Measurements from ENCODE around the gene SEC16B. TPM values are rescaled to one million over a fixed set of nuclear protein-coding genes. Genes with fewer than 3 reads are reported as not detected.

The SEC16B gene
- total and polyA plus RNA-seq, 11 donors: 1.1 to 3.8 (median 2.3) TPM

- TF ChIP-seq POLR2A (IDR thresholded peaks at IDR 0.05) (no peak), CTCF (IDR thresholded peaks at IDR 0.05) (no peak)
- H3K36me3 ChIP-seq: peaks cover 0 to 11% (median 0%) of the 10 kb centered on the region in 9 donors
- no peaks in the 10 kb centered on the region for H3K27me3 ChIP-seq
- no peak overlapping the region for H3K27ac ChIP-seq
- no peak for DNase-seq
- ATAC-seq: no peak
- intact Hi-C loops (cut with DNase I): no loop called here
- no peaks in the 10 kb centered on the region for H3K9me3 ChIP-seq
- WGBS, 4 donors: 82 to 86% (median 85%) methylated on average over 3 of the region's 3 CpGs
- H3K4me3 ChIP-seq: no peak overlapping the region
- peaks cover 0 to 11% (median 0%) of the 10 kb centered on the region in 12 donors for H3K4me1 ChIP-seq
Observed at GRCh38 chr1:177973585-177973984, 3.7 kb upstream of the SEC16B start.

GRCh38 chr1:177969109-177969508 lies 749 bp downstream of the SEC16B start:
- WGBS, 4 donors: 18 to 64% (median 44%) methylated on average over 5 of the region's 5 CpGs
- Histone ChIP-seq H3K4me3 (no peak overlapping the region), H3K9me3 (no peaks in the 10 kb centered on the region), H3K36me3 (peaks cover 0 to 44% (median 23%) of the 10 kb centered on the region in 9 donors), H3K27me3 (no peaks in the 10 kb centered on the region), H3K27ac (peak overlapping the region in 1 of 12 donors; percentile 35), H3K4me1 (peaks cover 0 to 13% (median 0%) of the 10 kb centered on the region in 12 donors)
- DNase-seq (peak in 1 of 5 donors; percentile 42), ATAC-seq (peak in 2 of 4 donors; percentile 81 to 85)
- TF ChIP-seq POLR2A (IDR thresholded peaks at IDR 0.05): no peak
- intact Hi-C loops (cut with DNase I): loop anchor here in 2 of 10 donors (10.0 kb wide), 2 partner anchors 226 to 316 kb away; no protein-coding TSS in a partner anchor

GRCh38 chr1:177966199-177966598 lies 3.7 kb downstream of the SEC16B start:
- no peak overlapping the region for H3K27ac ChIP-seq
- no peak for ATAC-seq
- no peak for TF ChIP-seq POLR2A (IDR thresholded peaks at IDR 0.05)
- no peak for TF ChIP-seq CTCF (IDR thresholded peaks at IDR 0.05)
- intact Hi-C loops (cut with DNase I): loop anchor here in 2 of 10 donors (10.0 kb wide), 2 partner anchors 229 to 319 kb away; no protein-coding TSS in a partner anchor
- no peak for DNase-seq
- peaks cover 0 to 13% (median 0%) of the 10 kb centered on the region in 12 donors for H3K4me1 ChIP-seq
- no peaks in the 10 kb centered on the region for H3K9me3 ChIP-seq
- no peaks in the 10 kb centered on the region for H3K27me3 ChIP-seq
- no peak overlapping the region for H3K4me3 ChIP-seq
- H3K36me3 ChIP-seq: peaks cover 0 to 73% (median 40%) of the 10 kb centered on the region in 9 donors
- 72 to 81% (median 77%) methylated on average over 2 of the region's 2 CpGs for WGBS, 4 donors

GRCh38 chr1:177965293-177965692 lies 4.6 kb downstream of the SEC16B start:
- no peak for TF ChIP-seq CTCF (IDR thresholded peaks at IDR 0.05)
- TF ChIP-seq POLR2A (IDR thresholded peaks at IDR 0.05): no peak
- no peak overlapping the region for H3K4me3 ChIP-seq
- ATAC-seq: no peak
- H3K27me3 ChIP-seq: no peaks in the 10 kb centered on the region
- no peaks in the 10 kb centered on the region for H3K9me3 ChIP-seq
- H3K4me1 ChIP-seq: peaks cover 0 to 13% (median 0%) of the 10 kb centered on the region in 12 donors
- intact Hi-C loops (cut with DNase I): loop anchor here in 2 of 10 donors (10.0 kb wide), 2 partner anchors 230 to 320 kb away; no protein-coding TSS in a partner anchor
- 94 to 97% (median 95%) methylated on average over 4 of the region's 4 CpGs for WGBS, 4 donors
- DNase-seq: no peak
- peaks cover 0 to 80% (median 48%) of the 10 kb centered on the region in 9 donors for H3K36me3 ChIP-seq
- no peak overlapping the region for H3K27ac ChIP-seq
